Activated CD4-positive, alpha-beta T cell treated with anti-CD3 and anti-CD28 coated beads for 1 hour (primary cell): Measurements from ENCODE around the gene MGAT3.

Source experiments
- DNase-seq: peaks from one replicate; pipeline ENCODE4 v3.0.0-alpha.2; 2020

MGAT3 gene

DNA sequence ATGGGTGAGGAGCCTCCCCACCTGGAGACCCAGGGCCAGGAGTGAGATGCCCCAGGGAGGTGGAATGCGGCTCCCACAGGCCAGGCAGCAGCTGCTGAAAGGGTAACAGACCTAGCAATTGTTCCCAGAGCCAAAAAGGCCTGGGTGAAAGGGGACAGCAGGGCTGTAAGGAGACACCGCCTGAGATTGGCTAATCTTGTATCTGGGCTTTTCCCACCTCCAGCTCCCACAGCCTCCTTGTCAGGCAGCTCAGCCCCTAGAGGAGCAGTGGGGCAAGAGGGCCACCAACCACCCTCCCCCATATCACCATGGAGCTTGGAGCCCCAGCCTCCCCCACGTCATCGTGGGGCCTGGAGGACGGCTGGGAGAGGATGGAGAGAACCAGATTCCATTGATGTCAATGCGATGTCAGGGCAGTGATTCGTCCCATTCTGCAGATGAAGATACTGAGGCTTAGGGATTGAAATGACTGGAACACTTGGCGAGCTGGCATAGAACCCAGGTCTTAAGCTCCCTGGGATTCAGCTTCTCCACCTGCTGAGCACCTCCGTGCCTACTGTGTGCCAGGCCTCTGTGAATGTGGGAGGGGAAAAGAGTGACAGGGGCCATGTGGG is 2.9 kb upstream of the MGAT3 start:
- DNase-seq: no peak

DNA sequence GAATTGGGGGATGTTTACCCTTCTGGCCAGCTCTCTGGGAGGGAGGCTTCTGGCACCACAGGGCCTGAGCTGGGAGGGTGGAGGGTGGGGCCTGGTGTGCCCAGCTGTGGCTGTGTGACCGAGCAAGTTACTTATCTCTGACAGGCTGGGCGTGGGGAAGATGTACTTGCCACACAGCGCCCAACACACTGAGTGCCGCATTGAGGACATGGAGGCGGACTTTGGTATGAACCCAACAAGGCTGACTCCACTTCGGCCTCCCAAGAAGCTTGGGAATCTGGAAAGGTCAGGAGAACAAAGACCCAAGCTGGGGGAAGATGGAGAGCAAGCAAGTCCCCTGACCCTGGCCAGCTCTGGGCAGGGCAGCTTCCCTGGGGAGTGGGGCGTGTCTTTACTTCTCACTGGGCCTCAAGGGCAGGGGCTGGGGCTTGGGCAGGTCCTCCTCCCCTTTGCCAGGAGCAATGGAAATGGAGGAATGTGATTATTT is 2.4 kb upstream of the MGAT3 start:
- no peak for DNase-seq

DNA sequence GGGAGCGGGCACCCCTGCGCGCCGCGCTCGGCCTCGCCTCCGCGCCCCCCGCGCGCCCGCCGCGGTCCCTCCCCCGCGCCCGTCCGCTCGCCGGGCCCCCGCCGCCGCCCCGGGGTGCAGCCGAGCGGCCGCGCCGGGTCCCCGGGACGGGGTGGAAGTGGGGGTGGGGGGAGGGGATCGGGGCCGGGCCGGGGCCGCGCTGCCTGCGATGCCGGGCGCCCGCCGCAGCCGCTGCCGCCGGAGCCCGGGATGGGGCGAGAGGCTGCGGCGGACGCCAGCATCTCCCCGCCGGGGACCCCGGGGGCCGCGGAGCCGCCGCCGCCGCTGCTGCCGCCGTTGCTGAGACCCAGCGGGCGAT is 365 bp downstream of the MGAT3 start:
- no peak for DNase-seq

DNA sequence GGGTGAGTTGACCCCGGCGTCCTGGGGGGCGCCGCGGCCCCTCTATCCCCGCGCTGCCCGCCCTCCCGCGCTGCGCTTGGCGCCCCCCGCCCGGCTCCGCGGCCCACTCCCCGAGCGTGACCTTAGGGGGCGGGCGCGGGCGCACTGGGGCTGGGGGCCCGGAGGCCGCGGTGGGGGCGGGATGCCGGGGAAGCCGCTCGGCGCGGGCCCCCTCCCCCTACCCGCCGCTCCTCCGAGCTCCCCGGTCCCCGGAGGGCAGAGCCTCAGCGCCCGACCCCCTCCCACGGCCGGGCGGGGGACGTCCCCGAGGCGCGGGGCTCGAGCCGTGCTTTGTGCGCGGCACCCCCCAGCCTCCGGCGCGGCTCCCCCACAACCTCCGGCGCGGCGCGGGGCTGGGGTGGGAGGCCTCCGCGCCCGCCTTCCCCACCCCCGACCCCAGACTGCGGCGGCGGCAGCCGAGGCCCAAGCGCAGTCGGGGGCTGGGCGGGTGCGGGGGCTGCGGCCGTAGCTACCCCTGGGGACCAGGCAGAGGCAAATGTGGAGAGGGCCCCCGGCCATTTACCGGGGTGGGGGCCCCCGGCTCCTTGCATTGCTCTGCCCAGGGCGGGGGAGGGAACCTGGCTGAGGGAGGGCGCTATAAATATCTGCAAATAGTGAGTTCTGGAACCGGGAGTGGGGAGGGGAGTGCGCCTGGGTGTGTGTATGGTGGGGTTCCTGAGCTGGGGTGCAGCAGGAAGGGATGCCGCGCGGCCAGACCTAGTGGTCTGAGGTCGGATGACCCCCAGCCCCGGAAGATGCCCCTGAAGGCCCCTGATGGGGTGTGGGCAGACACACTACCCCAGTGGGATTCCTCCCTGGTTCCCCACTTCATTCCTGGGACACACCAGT is 988 bp downstream of the MGAT3 start:
- DNase-seq: no peak

GRCh38 chr22:39458444-39459083 is 1.8 kb downstream of the MGAT3 start:
- no peak for DNase-seq

DNA sequence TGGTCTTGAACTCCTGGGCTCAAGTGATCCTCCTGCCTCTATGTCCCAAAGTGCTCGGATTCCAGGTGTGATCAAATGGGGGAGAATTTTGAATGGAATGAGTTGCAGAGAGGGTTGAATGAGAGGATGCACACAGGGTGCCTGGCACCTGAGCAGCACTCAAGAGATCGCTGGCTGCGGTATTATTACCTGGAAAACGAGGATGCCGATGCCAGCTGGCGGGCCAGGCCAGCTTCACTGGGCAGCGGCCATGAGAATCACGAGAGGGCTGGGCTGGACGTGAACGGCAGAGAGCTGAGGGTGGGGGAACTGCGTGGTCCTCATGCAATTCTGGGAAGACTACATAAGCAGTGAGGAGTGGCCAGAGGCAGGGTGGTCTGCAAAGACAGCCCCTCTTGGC is 2.9 kb downstream of the MGAT3 start:
- DNase-seq: no peak

DNA sequence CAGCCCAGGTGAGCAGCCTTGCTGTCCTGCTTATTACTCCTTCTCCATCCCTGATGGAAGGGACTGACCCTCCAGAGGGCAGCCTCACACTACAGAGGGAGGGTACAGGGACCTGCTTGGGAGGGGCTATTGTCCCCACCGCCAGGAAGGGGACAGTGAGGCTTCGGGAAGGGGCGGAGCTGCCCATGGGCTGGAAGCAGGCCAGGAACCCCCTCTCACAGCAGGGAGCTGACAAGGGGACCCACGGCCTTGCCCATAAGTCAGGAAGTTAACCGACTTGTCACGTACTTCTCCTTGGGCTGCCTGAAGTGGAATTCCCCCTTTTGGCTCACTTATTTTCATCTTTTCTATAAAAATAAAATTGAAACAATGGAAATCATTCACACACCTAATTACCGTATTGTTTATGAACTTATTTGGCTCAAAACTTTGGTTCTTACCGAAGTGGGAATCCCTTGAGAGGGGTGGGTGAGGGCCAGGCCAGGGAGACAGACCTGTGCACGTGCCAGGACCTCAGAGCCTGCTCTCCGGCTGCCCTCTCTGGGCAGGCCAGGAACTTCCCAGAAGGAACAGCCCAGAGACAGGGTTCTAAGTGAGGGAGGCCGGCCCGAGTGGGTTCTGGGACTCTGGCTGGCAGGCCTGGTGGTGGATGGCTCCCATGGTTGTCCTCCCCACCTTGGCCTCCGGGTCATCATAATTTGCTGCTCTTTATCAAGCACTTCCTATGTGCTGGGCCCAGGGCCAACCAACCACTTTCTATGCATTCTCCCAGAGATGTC is 5.8 kb downstream of the MGAT3 start:
- no peak for DNase-seq

DNA sequence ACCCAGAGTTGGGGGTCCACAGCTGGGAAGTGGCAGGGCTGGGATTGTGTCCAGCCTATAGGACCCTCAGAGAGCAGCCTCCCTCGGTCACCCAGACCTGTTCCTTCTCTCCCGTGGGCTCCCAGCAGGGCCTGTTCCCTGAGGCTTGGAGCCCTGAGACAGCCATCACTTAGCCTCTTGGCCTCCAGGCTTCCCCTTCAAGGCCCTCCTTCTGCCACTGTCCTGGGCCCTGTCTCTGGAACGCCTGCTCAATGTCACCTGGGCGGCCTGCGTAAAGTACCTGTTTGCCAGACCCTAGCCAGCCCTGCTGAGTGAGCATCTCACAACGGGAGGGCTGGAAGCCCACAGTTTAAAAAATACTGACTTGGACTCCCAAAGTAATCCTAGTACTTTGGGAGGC is 6.5 kb downstream of the MGAT3 start:
- DNase-seq: no peak

DNA sequence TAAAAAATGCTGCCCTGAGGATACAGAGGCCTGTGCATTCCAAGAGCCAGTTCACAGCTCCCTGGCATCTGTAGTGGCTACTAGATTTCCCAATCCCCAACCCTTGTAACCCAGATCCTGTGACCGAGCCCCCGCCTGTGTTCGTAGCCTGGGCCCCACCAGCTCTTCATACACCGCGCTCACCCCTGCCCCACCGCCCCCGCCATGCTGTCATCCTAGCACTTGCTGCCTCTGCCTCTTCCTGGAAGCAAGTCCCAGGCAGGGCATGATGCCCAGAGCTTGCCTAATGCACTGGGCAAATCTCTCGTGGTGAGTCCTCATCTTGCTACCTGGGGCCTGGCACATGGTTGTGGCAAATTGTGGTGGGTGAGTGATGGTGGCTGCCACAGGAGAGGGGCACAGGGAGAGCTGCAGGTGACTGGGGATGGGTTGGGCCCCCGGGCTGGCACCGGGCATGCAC is 7.1 kb downstream of the MGAT3 start:
- no peak for DNase-seq

GRCh38 chr22:39466228-39467006 is 9.6 kb downstream of the MGAT3 start:
- DNase-seq: no peak

- DNase-seq: no peak
Observed at GRCh38 chr22:39467390-39467895, 10.6 kb downstream of the MGAT3 start.

DNA sequence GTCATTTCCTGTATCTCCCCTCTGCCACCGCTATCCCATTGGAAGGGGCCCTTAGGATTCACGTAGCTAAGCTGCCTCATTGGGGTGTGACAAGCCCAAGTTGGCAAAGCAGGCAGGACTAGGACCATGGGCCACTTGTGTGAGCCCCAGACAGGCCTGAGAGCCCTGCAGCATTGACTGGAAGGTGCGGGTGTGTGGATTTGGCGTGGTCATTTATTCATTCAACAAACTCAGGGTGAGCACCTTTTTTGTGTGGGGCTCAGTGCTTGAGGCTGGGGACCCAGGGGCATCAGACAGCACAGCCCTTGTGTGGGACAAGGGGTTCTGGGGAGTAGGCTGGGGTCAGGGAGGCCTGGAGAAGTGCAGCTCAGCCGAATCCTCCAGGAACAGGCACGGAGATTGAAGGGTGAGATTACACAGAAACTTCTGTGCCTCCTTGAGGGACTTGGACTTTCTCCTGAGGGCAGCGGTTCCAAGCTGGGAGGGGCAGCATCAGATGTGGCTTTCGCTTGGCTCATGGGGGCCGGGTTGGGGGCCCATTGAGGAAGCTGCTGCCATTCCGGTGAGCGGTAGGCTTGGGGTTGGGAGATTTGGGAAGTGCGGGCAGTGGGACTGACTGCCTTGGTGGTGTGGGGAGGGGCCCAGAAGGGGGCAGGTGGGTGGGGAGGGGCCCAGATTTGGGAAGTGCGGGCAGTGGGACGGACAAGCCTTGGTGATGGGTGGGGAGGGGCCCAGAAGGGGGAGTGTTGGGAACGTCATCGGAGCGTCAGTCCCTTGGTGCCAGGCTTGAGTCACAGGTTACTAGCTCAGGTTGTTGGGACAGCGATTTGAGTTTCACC is 11.9 kb downstream of the MGAT3 start:
- no peak for DNase-seq

DNA sequence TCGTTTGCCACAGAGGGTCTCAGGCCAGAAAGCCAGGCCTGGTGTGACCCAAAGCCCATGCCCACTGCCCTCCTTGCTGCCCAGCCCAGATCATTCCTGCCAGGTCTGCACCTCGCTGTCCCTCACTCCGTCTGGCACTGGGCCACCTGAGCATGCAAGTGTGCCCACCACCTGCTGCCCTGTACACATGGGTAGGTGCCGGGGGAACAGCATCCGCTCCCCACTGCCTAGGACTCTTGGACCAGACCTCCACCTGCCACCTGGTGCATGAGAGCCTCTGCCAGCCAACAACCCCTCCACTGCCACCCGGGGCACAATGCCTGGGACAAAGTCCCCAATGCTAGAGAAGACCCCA is 12.5 kb downstream of the MGAT3 start:
- no peak for DNase-seq

- no peak for DNase-seq
Observed at GRCh38 chr22:39469681-39470450, 13.1 kb downstream of the MGAT3 start.

GRCh38 chr22:39470451-39471291 is 13.9 kb downstream of the MGAT3 start:
- DNase-seq: no peak

DNA sequence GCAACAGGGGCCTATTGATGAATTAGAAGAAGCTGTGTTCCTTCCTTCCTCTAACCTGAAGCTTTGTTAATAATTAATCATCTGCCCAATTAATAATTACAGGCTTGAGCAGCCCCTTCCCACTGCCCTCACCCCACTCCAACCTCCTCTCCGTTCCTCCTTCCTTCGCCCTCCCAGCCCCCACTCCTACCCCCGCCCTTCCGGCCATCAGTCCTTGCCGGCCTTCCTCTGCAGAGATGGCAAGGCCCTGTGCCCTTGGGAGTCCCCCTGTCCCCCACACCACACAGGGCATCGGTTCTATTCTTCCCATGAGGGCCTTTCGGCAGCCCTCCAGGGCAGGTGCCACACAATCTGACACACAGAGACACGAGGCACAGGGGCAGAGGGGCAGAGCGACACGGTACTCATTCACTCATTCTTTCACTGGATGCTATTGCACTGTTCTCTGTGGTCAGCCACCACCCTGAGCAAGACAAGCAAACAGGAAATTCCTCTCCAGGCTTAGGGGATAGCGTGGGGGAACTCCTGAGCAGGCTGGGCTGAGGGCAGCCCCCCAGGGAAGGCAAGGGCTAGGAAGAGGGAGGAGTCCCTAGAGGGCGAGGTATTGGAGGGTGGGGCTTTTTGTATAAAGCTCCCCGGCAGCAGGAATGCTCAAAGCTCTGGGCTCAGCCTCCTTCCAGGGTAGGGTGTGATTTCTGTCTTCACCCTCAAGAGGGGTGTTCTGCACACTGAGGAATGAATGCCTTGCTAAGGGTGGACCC is 14.7 kb downstream of the MGAT3 start:
- no peak for DNase-seq

DNA sequence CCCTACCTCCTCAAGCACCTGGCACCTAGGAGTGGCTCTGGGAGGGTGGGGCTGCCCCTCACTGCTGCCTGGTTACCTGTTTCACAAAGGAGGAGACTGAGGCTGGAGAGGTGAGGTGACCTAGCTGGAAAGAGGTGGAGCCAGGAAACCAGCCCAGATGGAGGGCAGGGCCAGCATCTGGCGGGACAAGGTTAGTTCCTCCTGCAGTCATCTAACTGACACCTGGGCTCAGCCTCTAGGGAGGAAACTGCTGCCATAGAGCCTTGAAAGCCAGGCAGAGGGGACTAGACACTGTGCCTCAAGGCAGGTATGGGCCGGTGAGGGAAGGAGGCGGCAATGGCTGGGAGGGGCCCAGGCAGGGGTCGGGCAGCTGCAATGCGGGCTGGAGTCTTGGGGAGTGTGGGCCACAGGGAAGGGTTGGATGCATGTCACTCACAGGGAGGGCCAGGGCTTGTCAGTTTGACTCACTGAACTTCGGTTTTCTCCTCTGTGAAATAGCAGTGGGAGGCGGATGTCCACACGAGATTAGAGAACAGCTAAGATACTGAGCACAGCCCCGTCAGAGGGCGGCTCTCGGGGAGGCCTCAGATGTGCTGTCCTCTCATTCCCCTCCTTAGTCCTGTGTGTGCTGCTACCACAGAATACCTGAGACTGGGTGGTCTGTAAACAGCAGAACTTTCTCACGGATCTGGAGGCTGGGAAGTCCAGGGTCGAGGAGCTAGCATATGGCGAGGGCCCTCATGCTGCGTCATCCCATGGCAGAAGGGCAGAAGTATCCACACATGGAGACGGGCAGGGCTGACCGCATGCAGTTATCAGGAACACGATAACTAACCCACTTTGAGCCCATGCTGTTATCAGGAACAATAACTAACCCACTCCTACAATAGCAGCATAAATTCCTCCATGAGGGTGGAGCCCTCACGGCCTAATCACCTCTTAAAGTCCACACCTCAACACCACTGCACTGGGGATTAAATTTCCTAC is 16.1 kb downstream of the MGAT3 start:
- DNase-seq: no peak
